Measurements from ENCODE around the gene SCAP. TPM values are rescaled to one million over a fixed set of nuclear protein-coding genes. Genes with fewer than 3 reads are reported as not detected.
A peak's percentile ranks its signal among the peaks of the same experiment; 100 is the strongest.

Gene SCAP
- total and polyA plus RNA-seq, 2 of the 13 experiments (the other 11 are each of a cell fraction or from before 2014, with no cell fraction given), result 40.4 to 53.3 TPM

DNA sequence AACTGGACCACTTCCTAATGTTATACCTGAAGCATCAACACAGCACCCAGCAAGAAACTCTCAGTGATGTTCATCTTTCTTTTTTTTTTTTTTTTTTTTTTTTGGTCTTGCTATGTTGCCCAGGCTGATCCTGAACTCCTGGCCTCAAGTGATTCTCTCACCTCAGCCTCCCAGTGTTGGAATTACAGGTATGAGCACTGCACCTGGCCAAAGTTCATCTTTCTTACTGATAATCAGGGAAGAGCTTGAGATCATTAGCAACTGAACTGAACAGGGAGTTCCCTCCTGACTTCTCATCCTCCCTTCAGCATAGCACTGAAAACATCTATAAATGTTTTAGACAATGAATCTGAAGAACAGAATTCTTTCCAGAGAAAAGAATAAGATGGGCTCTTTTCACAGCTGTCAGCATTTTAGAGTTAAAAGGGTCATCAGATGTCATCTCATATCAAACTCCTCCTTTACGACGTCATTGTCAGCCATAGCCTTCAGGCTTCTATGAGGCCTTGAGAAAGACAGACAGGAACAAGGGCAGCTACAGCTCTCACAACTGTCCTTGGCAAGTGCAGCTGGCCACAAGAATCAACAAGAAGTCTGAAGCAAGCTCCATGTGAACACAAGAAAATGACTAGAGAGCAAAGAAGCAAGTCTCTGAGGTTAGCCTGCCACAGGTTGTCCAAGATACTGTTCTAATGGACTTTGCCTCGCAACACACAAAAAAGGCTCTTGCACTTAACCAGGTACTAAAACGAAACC, 33.8 kb downstream of the SCAP start:
- H3K4me1 ChIP-seq (ENCODE audit: insufficient read depth, low read length), result peaks cover 54% of the 10 kb centered on the region
- peaks cover 37% of the 10 kb centered on the region for H3K79me2 ChIP-seq (ENCODE audit: insufficient read depth, low read length)
- H3K4me2 ChIP-seq (ENCODE audit: low read depth, low read length), result peak overlapping the region; percentile 96
- H3K9me3 ChIP-seq (ENCODE audit: low read length), result no peaks in the 10 kb centered on the region
- no peaks in the 10 kb centered on the region for H4K20me1 ChIP-seq (ENCODE audit: insufficient read depth, low read length)
- DNase-seq (ENCODE audit: low spot score) (peak; percentile 63), FAIRE-seq (peak; percentile 75), ATAC-seq (no peak)
- H2AFZ ChIP-seq (ENCODE audit: low read length), result no peak overlapping the region
- H3K27me3 ChIP-seq (ENCODE audit: control insufficient read depth in 1 of 2, insufficient read depth in 2 of 2, low read length in 2 of 2), result no peaks in the 10 kb centered on the region
- H3K9ac ChIP-seq (ENCODE audit: insufficient read depth, low read depth, low read length), result peak overlapping the region; percentile 44
- peak overlapping the region; percentile 88 for H3K27ac ChIP-seq (ENCODE audit: extremely low read length, insufficient read depth, low read length)
- peaks cover 0 to 13% of the 10 kb centered on the region in 2 experiments; a peak in 4 of 5 replicates for H3K36me3 ChIP-seq (replicated peaks in 1 of 2; ENCODE audit: control insufficient read depth in 1 of 2, insufficient read depth in 2 of 2, low read length in 2 of 2)
- ChIA-PET POLR2A (interaction anchor here (1.3 to 5.9 kb wide), 4 partner anchors 15 to 35 kb away, joined by 3 to 34 read pairs (median 12); partner anchors contain the start of gene SCAP), CTCF (ENCODE audit: low intra/inter-chr PET ratio, low total read pairs) (no interaction called here)
- in situ Hi-C loops (cut with HindIII; ENCODE audit: extremely low pct_ligation_motif_present, low pct_unique_long_range_greater_than_20kb), result no loop called here
- intact Hi-C loops (cut with micrococcal nuclease; ENCODE audit: unreplicated experiment), result no loop called here
- peak overlapping the region in 1 of 3 experiments; percentile 69; a peak in 1 of 6 replicates for H3K4me3 ChIP-seq (replicated peaks in 1 of 3; ENCODE audit: insufficient read depth in 1 of 3, low read depth in 2 of 3, low read length in 3 of 3)
- 60% methylated on average over 4 of the region's 4 CpGs for WGBS (ENCODE audit: low lambda C conversion rate)
- TSS peak; percentile 54 for BruUV-seq (replicated peaks)
- TF ChIP-seq ZNF468 (CRISPR knock-in tag; IDR thresholded peaks at IDR 0.05), result no peak
- TF ChIP-seq ZEB1 (IDR thresholded peaks at IDR 0.05; ENCODE audit: insufficient replicate concordance, low read depth), result peak; percentile 85
- peak; percentile 55; the same call in 1 of the 2 replicates for TF ChIP-seq ZMYM3 (CRISPR knock-in tag; IDR thresholded peaks at IDR 0.05)
- 0 out of 4 replicates have a peak, but pooled peaks of 1 of the 2 experiments have one; percentile 3 for TF ChIP-seq EP300 (IDR thresholded peaks at IDR 0.05; ENCODE audit: low read depth in 2 of 2, low read length in 2 of 2)
- no peak for TF ChIP-seq EP300 (CRISPR knock-in tag; IDR thresholded peaks at IDR 0.05; ENCODE audit: borderline replicate concordance)
- no peak for TF ChIP-seq ISL2 (CRISPR knock-in tag; IDR thresholded peaks at IDR 0.05)
- TF ChIP-seq, protein P1, sequence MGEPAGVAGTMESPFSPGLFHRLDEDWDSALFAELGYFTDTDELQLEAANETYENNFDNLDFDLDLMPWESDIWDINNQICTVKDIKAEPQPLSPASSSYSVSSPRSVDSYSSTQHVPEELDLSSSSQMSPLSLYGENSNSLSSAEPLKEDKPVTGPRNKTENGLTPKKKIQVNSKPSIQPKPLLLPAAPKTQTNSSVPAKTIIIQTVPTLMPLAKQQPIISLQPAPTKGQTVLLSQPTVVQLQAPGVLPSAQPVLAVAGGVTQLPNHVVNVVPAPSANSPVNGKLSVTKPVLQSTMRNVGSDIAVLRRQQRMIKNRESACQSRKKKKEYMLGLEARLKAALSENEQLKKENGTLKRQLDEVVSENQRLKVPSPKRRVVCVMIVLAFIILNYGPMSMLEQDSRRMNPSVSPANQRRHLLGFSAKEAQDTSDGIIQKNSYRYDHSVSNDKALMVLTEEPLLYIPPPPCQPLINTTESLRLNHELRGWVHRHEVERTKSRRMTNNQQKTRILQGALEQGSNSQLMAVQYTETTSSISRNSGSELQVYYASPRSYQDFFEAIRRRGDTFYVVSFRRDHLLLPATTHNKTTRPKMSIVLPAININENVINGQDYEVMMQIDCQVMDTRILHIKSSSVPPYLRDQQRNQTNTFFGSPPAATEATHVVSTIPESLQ (CRISPR knock-in tag; conservative IDR thresholded peaks at IDR 0.05), result no peak
- TF ChIP-seq, protein P2, sequence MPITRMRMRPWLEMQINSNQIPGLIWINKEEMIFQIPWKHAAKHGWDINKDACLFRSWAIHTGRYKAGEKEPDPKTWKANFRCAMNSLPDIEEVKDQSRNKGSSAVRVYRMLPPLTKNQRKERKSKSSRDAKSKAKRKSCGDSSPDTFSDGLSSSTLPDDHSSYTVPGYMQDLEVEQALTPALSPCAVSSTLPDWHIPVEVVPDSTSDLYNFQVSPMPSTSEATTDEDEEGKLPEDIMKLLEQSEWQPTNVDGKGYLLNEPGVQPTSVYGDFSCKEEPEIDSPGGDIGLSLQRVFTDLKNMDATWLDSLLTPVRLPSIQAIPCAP (CRISPR knock-in tag; IDR thresholded peaks at IDR 0.05; ENCODE audit: low read depth), result no peak
- TF ChIP-seq FLYWCH1 (CRISPR knock-in tag; IDR thresholded peaks at IDR 0.05), result no peak
- TF ChIP-seq, protein P3, sequence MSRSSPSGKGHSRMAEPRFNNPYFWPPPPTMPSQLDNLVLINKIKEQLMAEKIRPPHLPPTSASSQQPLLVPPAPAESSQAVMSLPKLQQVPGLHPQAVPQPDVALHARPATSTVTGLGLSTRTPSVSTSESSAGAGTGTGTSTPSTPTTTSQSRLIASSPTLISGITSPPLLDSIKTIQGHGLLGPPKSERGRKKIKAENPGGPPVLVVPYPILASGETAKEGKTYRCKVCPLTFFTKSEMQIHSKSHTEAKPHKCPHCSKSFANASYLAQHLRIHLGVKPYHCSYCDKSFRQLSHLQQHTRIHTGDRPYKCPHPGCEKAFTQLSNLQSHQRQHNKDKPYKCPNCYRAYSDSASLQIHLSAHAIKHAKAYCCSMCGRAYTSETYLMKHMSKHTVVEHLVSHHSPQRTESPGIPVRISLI (CRISPR knock-in tag; IDR thresholded peaks at IDR 0.05; ENCODE audit: borderline replicate concordance), result peak; percentile 64; the same call in 1 of the 2 replicates
- no peak for TF ChIP-seq CBX2 (IDR thresholded peaks at IDR 0.05; ENCODE audit: low read depth, low read length)
- no peak for TF ChIP-seq CBX2 (CRISPR knock-in tag; IDR thresholded peaks at IDR 0.05; ENCODE audit: low read depth)
- no peak for TF ChIP-seq SMYD3 (CRISPR knock-in tag; IDR thresholded peaks at IDR 0.05)
- no peak for TF ChIP-seq KMT2A (CRISPR knock-in tag; IDR thresholded peaks at IDR 0.05)
- no peak for TF ChIP-seq RFXAP (CRISPR knock-in tag; IDR thresholded peaks at IDR 0.05; ENCODE audit: borderline replicate concordance)
- no peak for TF ChIP-seq HIVEP1 (CRISPR knock-in tag; IDR thresholded peaks at IDR 0.05)
- no peak for TF ChIP-seq ERF (CRISPR knock-in tag; IDR thresholded peaks at IDR 0.05)
- no peak for TF ChIP-seq CHD2 (IDR thresholded peaks at IDR 0.05; ENCODE audit: low read depth, low read length)
- peak; percentile 77 for TF ChIP-seq TEAD3 (CRISPR knock-in tag; optimal IDR thresholded peaks at IDR 0.05; ENCODE audit: borderline replicate concordance)
- TF ChIP-seq ZNF121 (CRISPR knock-in tag; IDR thresholded peaks at IDR 0.05), result peak; percentile 96
- TF ChIP-seq ATF7 (IDR thresholded peaks at IDR 0.05), result peak; percentile 60; the same call in 1 of the 2 replicates
- TF ChIP-seq ATF7 (CRISPR knock-in tag; IDR thresholded peaks at IDR 0.05), result no peak

Data from HepG2 (cell line).